NB4 (cell line): Measurements from ENCODE around the gene ATXN1L.

ENCODE experiments used
- DNase-seq: peaks from one replicate; pipeline ENCODE4 v3.0.0; 2010; ENCODE audit warnings: low read depth
- H3K4me3 ChIP-seq: one replicate; pipeline ENCODE4 v1.5.1; 2011; ENCODE audit warnings: mild to moderate bottlenecking, low read depth, low read length, moderate library complexity
- CTCF ChIP-seq: IDR thresholded peaks from one replicate; pipeline ENCODE4 v1.5.1; 2012; ENCODE audit warnings: low read depth, low read length
- MAX ChIP-seq: IDR thresholded peaks from 2 replicates; pipeline ENCODE4 v1.6.1; 2011; ENCODE audit warnings: low read depth, low read length
- MYC ChIP-seq: IDR thresholded peaks from 2 replicates; pipeline ENCODE4 v1.6.1; 2011; ENCODE audit warnings: low read depth, low read length
- POLR2A ChIP-seq: IDR thresholded peaks from 2 replicates; pipeline ENCODE4 v1.6.1; 2011; ENCODE audit warnings: mild to moderate bottlenecking; ENCODE audit not compliant: insufficient read length; ENCODE audit errors: extremely low read depth

Gene ATXN1L

GRCh38 chr16:71894229-71894920 is 48.6 kb downstream of the ATXN1L start:
- H3K4me3 ChIP-seq, result peak overlapping the region; percentile 96
- no peak for TF ChIP-seq POLR2A
- peak; percentile 11 for TF ChIP-seq CTCF
- no peak for TF ChIP-seq MAX
- TF ChIP-seq MYC, result no peak
- DNase-seq, result peak; percentile 86

GRCh38 chr16:71894921-71895678 is 49.3 kb downstream of the ATXN1L start, which contains the start of gene IST1:
Gene IST1 (plus strand): TSS chr16:71895531. CDS start chr16:71915641, 20,110 bp downstream.
- TF ChIP-seq POLR2A, result peak; percentile 65
- peak; percentile 65 for TF ChIP-seq MAX
- no peak; the same call in 1 of the 2 replicates for TF ChIP-seq MYC
- peak; percentile 100 for DNase-seq
- peak within 1 kb of the TSS; percentile 96 for H3K4me3 ChIP-seq

- DNase-seq, result peak; percentile 71
- TF ChIP-seq POLR2A, result no peak
- no peak for TF ChIP-seq MYC
- TF ChIP-seq MAX, result no peak
- TF ChIP-seq CTCF, result no peak
Observed at GRCh38 chr16:71895679-71896365, 50.0 kb downstream of the ATXN1L start.

GRCh38 chr16:71896764-71897368 is 51.1 kb downstream of the ATXN1L start:
- peak; percentile 15 for DNase-seq
- peak overlapping the region; percentile 96 for H3K4me3 ChIP-seq
- TF ChIP-seq CTCF (no peak), MAX (no peak), MYC (no peak)

More at GRCh38 chr16:71895679-71896365, 50.0 kb downstream of the ATXN1L start:
- H3K4me3 ChIP-seq, result peak overlapping the region; percentile 96

GRCh38 chr16:71899171-71899570 is 53.4 kb downstream of the ATXN1L start:
- no peak for DNase-seq
- no peak overlapping the region for H3K4me3 ChIP-seq
- TF ChIP-seq MAX, result no peak
- TF ChIP-seq CTCF, result no peak
- TF ChIP-seq POLR2A, result no peak
- no peak for TF ChIP-seq MYC
